Spinal cord (tissue), 10 donors: ENCODE measurements around the gene AKR7A2. TPM values are rescaled to one million over a fixed set of nuclear protein-coding genes. Genes with fewer than 3 reads are reported as not detected.
A peak's percentile ranks its signal among the peaks of the same experiment; 100 is the strongest.

ENCODE experiments used
- DNase-seq, 6 donors: peaks; one replicate each; pipeline versions ENCODE4 v3.0.0 to v3.0.0-alpha.2; 2013 to 2015; ENCODE audit warnings: low spot score in 6 of 6, low read depth in 4 of 6
- H3K27ac ChIP-seq: one replicate; pipeline ENCODE4 v1.5.1; 2013; ENCODE audit warnings: low read depth, low read length, control low read depth
- H3K27me3 ChIP-seq: one replicate; pipeline ENCODE4 v1.6.1; 2013; ENCODE audit warnings: low read length; ENCODE audit not compliant: control insufficient read depth, insufficient read depth
- H3K36me3 ChIP-seq: one replicate; pipeline ENCODE4 v1.6.1; 2013; ENCODE audit warnings: low read length; ENCODE audit not compliant: control insufficient read depth, insufficient read depth
- H3K4me1 ChIP-seq: one replicate; pipeline ENCODE4 v1.6.1; 2013; ENCODE audit warnings: low read length; ENCODE audit not compliant: control insufficient read depth, insufficient read depth
- H3K4me3 ChIP-seq: one replicate; pipeline ENCODE4 v1.5.1; 2013; ENCODE audit warnings: low read depth, low read length, control low read depth
- H3K9me3 ChIP-seq: one replicate; pipeline ENCODE4 v1.6.1; 2013; ENCODE audit warnings: low read length; ENCODE audit not compliant: control insufficient read depth, insufficient read depth
- WGBS: methylation state at CpG from one replicate; pipeline ENCODE4 v1.1.5; 2013; ENCODE audit warnings: missing lambda C conversion rate; ENCODE audit not compliant: insufficient coverage; 5-methylcytosine and 5-hydroxymethylcytosine counted together
- polyA plus RNA-seq, 2 donors: library from polyadenylated mRNA; unstranded; fragments of 120-200 nt; gene quantifications; one replicate each; pipeline ENCODE4 v1.2.1, GENCODE V29; 2013; ENCODE audit not compliant: insufficient read length in 2 of 2
- total RNA-seq, 2 donors: library from RNA; depleted of rRNA in 1 of 2; stranded (reverse); fragments of 120-200 nt in 1 of 2; fragments of >200 nt in 1 of 2; gene quantifications; one replicate each; pipeline versions ENCODE4 v1.2.3 to v1.2.4, GENCODE V29; 2013 to 2014
- donor health status: healthy.

AKR7A2 gene
- total and polyA plus RNA-seq, 4 donors: 39.1 to 101 (median 67.3) TPM

DNA sequence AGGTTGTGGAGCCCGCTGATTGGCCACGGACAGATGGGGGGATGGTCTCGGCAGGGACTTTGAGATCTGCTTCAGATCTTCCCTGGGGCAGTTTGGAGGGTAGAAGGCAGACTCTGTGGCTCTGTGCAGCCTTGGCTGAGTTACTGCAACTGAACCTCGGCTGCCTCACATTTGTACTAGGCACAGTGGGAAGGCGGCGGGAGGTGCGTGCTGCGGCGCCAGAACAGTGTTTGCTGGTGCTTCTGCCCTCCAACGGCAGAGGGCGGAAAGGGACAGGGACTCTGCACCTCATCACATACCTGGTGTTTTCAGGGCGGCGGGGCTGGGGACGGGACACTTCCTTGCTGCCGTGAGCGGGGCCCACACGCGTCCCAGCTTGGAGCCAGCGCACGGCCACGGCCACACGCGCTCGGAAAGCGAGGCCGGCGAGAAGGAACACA lies 26.4 kb upstream of the AKR7A2 start:
- H3K27me3 ChIP-seq: no peaks in the 10 kb centered on the region
- peaks cover 68% of the 10 kb centered on the region for H3K36me3 ChIP-seq
- no peak overlapping the region for H3K27ac ChIP-seq
- H3K9me3 ChIP-seq: no peaks in the 10 kb centered on the region
- peak in 2 of 6 donors; percentile 47 to 54 for DNase-seq
- no peak overlapping the region for H3K4me3 ChIP-seq
- H3K4me1 ChIP-seq: peaks cover 30% of the 10 kb centered on the region
- 36% methylated on average over 23 of the region's 27 CpGs for WGBS

DNA sequence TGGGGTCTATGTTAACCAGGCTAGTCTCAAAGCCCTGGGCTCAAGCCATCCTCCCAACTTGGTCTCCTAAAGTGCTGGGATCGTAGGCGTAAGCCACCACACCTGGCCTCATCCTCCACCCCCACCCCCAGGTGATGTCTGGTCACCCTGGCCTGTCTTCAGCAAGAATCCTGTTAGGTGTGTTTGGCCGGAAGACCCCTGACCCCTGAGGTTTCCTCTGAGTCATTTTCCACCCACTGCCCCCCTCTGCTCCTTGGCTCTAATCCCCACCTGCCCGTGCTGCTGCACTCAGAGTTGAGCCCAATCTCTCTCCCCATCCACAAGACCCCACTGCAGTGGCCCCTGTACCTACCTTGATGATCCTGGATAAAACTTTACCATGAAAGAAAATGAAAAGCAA lies 25.3 kb upstream of the AKR7A2 start:
- Histone ChIP-seq H3K4me1 (peaks cover 26% of the 10 kb centered on the region), H3K36me3 (peaks cover 68% of the 10 kb centered on the region), H3K27me3 (no peaks in the 10 kb centered on the region), H3K27ac (no peak overlapping the region), H3K4me3 (no peak overlapping the region), H3K9me3 (no peaks in the 10 kb centered on the region)
- WGBS: 92% methylated on average over 4 of the region's 4 CpGs
- DNase-seq: no peak

DNA sequence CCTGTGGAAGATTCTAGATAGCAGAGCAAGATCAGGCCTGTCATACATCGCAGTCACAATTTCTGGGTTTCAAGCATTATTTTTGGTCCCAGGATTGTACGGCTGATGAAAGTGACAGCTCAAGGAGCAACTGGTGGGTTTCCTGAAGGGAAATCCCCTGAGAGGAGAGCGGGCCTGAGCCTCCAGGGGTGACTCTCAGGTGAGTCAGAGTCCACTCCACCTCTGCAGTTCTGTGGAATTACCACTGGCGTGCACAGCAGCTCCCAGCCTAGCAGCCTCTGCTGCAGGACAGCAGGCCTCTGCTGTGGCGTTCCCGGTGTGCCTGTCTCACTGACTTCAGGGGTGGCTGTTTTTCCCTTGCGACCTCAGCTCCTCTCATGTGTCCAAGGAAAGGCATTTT lies 24.6 kb upstream of the AKR7A2 start:
- 94% methylated on average over 7 of the region's 7 CpGs for WGBS
- Histone ChIP-seq H3K27me3 (no peaks in the 10 kb centered on the region), H3K9me3 (no peaks in the 10 kb centered on the region), H3K27ac (no peak overlapping the region), H3K36me3 (peaks cover 67% of the 10 kb centered on the region), H3K4me1 (peaks cover 19% of the 10 kb centered on the region), H3K4me3 (no peak overlapping the region)
- DNase-seq: no peak

DNA sequence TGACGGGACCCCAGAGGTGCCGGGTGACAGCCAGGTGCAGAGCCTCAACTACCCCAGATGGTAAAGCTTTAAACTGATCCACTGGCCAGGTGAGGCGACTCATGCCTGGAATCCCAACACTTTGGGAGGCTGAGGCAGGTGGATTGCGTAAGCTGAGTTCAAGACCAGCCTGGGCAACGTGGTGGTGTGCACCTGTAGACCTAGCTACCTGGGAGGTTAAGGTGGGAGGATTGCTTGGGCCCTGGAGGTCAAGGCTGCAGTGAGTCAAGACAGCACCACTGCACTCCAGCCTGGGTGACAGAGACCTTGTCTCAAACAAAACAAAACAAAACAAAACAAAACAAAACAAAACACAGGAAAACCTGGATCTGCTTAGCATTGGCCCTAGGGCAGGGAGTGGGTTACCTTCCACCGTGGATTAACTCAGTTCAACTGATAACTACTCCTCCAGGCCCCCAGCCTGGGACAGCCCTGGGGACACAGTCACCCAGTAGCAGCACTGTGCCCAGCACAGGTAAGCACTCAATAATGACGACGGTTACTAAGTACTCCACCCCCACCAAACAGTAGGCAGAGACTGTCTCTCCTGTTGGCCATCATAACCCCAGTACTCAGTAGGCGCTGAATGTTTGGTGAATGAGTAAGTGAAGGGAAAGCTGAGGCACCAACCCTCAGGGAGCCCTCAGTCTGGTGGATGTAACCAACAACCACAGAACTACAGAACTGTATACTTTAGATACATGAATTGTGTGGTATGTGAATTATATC lies 21.8 kb upstream of the AKR7A2 start:
- H3K36me3 ChIP-seq: peaks cover 75% of the 10 kb centered on the region
- 80% methylated on average over 5 of the region's 9 CpGs for WGBS
- H3K9me3 ChIP-seq: no peaks in the 10 kb centered on the region
- no peak for DNase-seq
- H3K27ac ChIP-seq: no peak overlapping the region
- H3K4me3 ChIP-seq: no peak overlapping the region
- no peaks in the 10 kb centered on the region for H3K27me3 ChIP-seq
- peaks cover 2% of the 10 kb centered on the region for H3K4me1 ChIP-seq

DNA sequence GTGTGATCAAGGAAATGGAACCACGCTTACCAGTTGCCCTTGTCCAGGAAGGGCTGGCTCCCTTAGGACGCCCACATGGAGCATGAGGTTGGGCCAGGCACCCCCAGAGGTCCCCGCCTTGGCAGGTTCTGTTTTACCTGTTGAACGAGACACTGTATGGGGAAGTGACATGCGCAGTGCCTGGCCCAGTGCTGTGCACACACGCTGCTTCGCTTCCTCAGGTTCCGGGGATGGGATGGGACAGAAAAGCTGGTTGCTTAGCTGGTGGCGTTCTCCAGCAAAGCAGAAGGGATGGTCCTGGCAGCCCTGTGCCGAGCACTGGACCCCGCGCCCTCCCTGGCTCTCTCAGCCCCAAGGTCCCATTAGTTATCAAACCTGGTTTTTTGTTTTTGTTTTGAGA lies 20.9 kb upstream of the AKR7A2 start:
- Histone ChIP-seq H3K9me3 (no peaks in the 10 kb centered on the region), H3K36me3 (peaks cover 76% of the 10 kb centered on the region), H3K4me1 (no peaks in the 10 kb centered on the region), H3K27me3 (no peaks in the 10 kb centered on the region), H3K4me3 (no peak overlapping the region), H3K27ac (no peak overlapping the region)
- DNase-seq: no peak
- 84% methylated on average over 12 of the region's 12 CpGs for WGBS

DNA sequence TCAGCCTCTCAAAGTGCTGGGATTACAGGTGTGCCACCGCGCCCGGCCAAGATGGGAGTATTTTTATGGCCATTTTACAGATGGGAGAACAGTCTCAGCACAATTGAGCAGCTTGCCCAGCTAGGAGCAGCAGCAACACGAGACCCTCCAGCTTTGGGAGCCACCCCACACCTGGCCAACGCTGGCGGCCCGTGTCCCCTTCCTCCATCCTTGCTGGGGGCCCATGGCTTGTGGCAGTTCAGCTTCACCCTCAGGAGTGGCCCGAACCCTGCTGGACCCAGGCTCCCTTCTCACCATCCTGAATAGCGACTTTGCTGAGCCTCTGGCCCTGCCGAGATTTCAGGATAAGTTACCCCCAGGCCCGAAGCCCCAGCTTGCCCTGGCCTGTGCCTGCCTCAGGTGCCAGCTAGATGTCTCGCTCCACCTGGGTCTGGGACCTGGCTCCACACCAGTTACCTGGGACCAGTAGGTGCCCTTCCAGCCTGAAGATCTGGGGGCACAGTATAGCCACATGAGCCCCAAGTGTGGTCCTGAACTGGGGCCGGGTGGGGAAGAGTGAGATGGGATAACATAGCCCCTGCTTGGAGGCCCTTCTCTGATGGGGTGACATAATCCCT lies 19.4 kb upstream of the AKR7A2 start:
- Histone ChIP-seq H3K9me3 (no peaks in the 10 kb centered on the region), H3K4me1 (no peaks in the 10 kb centered on the region), H3K4me3 (no peak overlapping the region), H3K36me3 (peaks cover 82% of the 10 kb centered on the region), H3K27me3 (no peaks in the 10 kb centered on the region), H3K27ac (no peak overlapping the region)
- DNase-seq: no peak
- WGBS: 91% methylated on average over 13 of the region's 13 CpGs

DNA sequence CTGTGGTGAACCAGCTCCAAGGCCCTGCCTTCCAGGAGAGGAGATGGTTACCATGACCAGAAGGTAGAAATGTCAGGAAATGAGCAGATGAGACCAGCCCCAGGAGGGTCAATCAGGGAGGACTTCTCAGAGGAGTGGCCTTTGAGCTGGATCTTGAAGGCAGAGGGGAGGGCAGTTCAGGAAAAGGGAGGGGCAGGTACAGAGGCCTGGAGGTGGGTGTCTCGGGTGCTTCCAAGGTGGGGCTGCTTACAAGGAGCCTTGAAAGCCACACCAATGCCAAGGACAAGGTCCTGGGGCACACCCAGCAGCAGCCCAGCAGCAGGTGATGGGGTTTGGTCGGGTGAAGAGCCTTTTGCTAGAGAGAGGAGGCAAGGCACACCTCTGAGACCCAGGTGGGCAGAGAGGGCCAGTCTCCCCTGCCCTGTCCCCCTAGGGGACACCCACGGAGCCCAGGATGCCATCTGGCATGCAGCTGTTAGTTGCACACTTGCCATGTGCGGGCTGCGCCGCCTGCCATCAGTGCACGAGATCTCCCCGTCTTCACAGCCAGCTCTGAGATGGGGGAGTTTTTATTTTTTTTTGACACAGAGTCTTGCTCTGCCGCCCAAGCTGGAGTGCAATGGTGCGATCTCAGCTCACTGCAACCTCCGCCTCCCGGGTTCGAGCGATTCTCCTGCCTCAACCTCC lies 18.6 kb upstream of the AKR7A2 start:
- DNase-seq: no peak
- H3K4me3 ChIP-seq: no peak overlapping the region
- no peak overlapping the region for H3K27ac ChIP-seq
- no peaks in the 10 kb centered on the region for H3K4me1 ChIP-seq
- H3K36me3 ChIP-seq: peaks cover 84% of the 10 kb centered on the region
- H3K27me3 ChIP-seq: no peaks in the 10 kb centered on the region
- no peaks in the 10 kb centered on the region for H3K9me3 ChIP-seq
- WGBS: 86% methylated on average over 2 of the region's 14 CpGs

DNA sequence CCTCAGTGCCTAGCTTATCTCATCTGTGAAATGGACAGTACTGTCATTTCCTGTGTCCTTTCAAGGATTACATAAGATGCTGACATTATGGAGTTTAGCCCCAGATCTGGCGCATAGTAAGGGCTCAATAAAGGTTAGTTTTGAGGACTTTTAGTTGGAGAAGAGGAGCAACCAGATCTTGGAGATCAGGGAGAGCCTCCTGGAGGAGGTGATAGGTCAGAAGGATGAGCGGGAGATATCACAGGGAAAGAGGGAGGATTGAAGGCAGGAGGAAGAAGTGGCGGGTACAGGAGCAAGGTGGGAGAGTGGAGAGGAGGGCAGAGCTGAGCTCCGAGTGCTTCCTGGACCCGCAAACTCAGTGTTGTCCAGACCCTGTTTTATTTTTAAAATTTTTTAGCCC lies 17.7 kb upstream of the AKR7A2 start:
- Histone ChIP-seq H3K27me3 (no peaks in the 10 kb centered on the region), H3K9me3 (no peaks in the 10 kb centered on the region), H3K4me1 (no peaks in the 10 kb centered on the region), H3K27ac (no peak overlapping the region), H3K4me3 (no peak overlapping the region), H3K36me3 (peaks cover 90% of the 10 kb centered on the region)
- 93% methylated on average over 4 of the region's 5 CpGs for WGBS
- DNase-seq: no peak

DNA sequence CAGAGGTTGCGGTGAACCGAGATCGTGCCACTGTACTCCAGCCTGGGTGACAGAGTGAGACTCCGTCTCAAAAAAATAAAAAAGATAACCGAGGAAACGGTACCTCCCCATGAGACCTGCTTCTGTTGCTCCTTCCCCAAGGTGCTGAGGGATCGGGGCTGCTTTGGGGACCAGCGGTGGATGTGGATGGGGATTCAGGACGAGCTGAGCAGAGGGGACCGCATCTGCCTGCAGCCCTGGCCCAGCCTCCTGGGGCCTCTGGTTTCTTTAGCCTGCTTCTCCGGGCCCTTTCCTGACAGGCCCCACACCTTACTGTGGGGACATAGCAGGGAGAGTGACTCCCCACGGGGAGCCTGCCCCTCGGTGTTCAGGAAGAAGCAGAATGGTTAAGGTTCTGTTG lies 17.2 kb upstream of the AKR7A2 start:
- WGBS: 89% methylated on average over 9 of the region's 13 CpGs
- H3K36me3 ChIP-seq: peaks cover 93% of the 10 kb centered on the region
- no peaks in the 10 kb centered on the region for H3K4me1 ChIP-seq
- no peak for DNase-seq
- H3K9me3 ChIP-seq: no peaks in the 10 kb centered on the region
- no peaks in the 10 kb centered on the region for H3K27me3 ChIP-seq
- H3K27ac ChIP-seq: no peak overlapping the region
- no peak overlapping the region for H3K4me3 ChIP-seq
